Stimulated activated memory B cell treated with anti-CD40 and anti-IgM and Interleukin-4, amounts not matched to agents 10 μg/mL and 1 μg/mL and 100 μg/mL, for 72 hours (primary cell): ENCODE data around the gene ALG9.
"Not testable (repeated sequence)": the region's sequence is repeated elsewhere in the genome, so short reads cannot be mapped to it uniquely, and the experiment has no call there.

ENCODE experiments used
- ATAC-seq: fragments of 150-1000 bp; cut with Tn5 transposase; 2 replicates; pipeline ENCODE4 v1.10.0; 2021
- H3K27ac Mint-ChIP-seq: one replicate; pipeline ENCODE4 v1.8.0; 2022; ENCODE audit warnings: mild to moderate bottlenecking, mixed read lengths
- H3K27me3 Mint-ChIP-seq: one replicate; pipeline ENCODE4 v1.8.0; 2022; ENCODE audit warnings: mixed read lengths
- H3K36me3 Mint-ChIP-seq: one replicate; pipeline ENCODE4 v1.8.0; 2022; ENCODE audit warnings: mixed read lengths
- H3K4me1 Mint-ChIP-seq: one replicate; pipeline ENCODE4 v1.8.0; 2022; ENCODE audit warnings: mixed read lengths
- H3K4me3 Mint-ChIP-seq: one replicate; pipeline ENCODE4 v1.8.0; 2022; ENCODE audit warnings: mild to moderate bottlenecking, moderate library complexity, mixed read lengths
- H3K9me3 Mint-ChIP-seq: one replicate; pipeline ENCODE4 v1.8.0; 2022; ENCODE audit warnings: mixed read lengths

The ALG9 gene

DNA sequence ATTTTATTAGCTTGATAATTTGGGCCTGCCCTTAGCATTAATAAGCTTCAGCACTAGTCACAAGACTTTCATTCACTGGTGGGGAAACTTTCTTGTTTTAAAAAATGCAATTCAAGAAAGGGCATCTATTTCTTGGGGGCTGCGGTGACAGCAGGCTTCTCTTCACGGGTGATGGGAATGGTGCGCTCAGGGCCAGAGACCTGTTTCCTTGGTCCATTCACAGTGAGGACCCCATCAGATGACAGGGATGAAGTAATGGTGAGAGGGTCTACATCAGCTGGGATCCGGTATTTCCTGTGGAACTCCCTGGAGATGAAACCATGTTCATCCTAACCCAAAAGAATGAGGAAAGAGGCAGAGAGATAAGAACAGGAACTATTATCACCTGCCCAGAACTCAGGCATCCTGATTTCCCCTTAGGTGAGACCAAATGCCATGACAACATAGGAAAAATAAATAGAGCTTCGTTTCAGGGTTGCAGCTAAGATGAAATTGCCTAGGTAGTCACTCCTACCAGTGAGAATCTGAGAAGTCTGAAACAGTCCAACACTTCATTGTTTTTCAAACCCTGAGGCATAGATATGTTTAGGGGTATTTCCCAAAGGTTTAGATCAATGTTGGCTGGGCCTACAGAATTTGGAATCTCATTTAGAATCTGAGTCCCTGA, 37.4 kb upstream of the ALG9 start:
- Mint-ChIP-seq H3K9me3 (no peaks in the 10 kb centered on the region), H3K4me3 (no peak overlapping the region), H3K36me3 (peaks cover 5% of the 10 kb centered on the region), H3K4me1 (no peaks in the 10 kb centered on the region), H3K27me3 (peaks cover 36% of the 10 kb centered on the region), H3K27ac (no peak overlapping the region)
- ATAC-seq = no peak

DNA sequence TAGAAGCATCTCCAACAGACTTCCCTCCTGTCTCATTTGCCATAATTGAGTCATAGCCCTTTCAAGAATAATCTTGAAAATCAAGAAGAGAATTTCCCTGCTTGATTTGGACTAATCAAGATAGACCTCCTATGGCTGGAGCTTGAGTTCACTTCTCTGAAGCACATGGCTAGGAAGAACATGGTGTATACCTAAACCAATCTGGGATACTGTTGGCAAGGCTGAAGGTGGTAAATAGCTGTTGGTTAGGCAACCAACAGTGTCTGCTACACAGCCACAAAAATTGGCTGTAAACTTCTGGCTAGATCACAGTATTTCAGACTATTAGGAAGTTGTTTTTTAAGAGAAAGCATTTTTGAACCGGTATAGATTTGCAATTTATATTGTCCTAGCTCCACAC, 35.3 kb upstream of the ALG9 start:
- peaks cover 9% of the 10 kb centered on the region for H3K36me3 Mint-ChIP-seq

DNA sequence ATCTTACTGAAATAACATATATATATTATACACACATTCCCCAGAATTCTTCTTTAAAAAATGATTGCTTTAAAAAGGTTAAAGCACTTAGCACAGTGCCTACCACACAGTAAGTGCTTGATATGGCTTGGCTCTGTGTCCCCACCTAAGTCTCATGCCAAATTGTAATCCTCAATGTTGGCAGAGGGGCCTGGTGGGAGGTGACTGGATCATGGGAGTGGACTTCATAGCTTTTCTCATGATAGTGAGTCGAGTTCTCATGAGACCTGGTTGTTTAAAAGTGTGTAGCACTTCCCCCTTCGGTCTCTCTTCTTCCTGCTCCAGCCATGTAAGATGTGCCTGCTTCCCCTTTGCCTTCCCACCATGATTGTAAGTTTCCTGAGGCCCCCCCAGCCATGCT, 34.0 kb upstream of the ALG9 start:
- H3K36me3 Mint-ChIP-seq = peaks cover 9% of the 10 kb centered on the region
- no peaks in the 10 kb centered on the region for H3K4me1 Mint-ChIP-seq
- ATAC-seq = no peak
- H3K27ac Mint-ChIP-seq = no peak overlapping the region
- H3K27me3 Mint-ChIP-seq = peaks cover 15% of the 10 kb centered on the region
- no peak overlapping the region for H3K4me3 Mint-ChIP-seq
- H3K9me3 Mint-ChIP-seq = no peaks in the 10 kb centered on the region

More for the DNA sequence above, 35.3 kb upstream of the ALG9 start:
- no peak for ATAC-seq
- H3K27ac Mint-ChIP-seq = no peak overlapping the region
- no peaks in the 10 kb centered on the region for H3K4me1 Mint-ChIP-seq
- peaks cover 27% of the 10 kb centered on the region for H3K27me3 Mint-ChIP-seq
- no peaks in the 10 kb centered on the region for H3K9me3 Mint-ChIP-seq
- no peak overlapping the region for H3K4me3 Mint-ChIP-seq

DNA sequence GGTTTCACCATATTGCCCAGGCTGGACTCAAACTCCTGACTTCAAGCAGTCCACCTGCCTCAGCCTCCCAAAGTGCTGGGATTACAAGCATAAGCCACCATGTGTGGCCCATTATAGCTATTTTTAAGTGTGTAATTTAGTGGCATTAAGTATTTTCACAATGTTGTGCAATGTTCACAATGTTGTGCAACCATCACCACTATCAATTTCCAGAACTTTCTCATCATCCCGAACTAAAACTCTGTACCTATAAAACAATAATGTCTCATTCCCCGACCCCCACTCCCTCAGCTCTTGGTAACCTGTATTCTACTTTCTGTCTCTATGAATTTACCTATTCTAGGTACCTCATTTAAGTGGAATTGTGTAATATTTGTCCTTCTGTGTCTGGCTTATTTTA, 15.5 kb upstream of the ALG9 start:
- no peaks in the 10 kb centered on the region for H3K4me1 Mint-ChIP-seq
- H3K27ac Mint-ChIP-seq = no peak overlapping the region
- no peak for ATAC-seq
- H3K9me3 Mint-ChIP-seq = no peaks in the 10 kb centered on the region
- no peak overlapping the region for H3K4me3 Mint-ChIP-seq
- H3K36me3 Mint-ChIP-seq = no peaks in the 10 kb centered on the region
- no peaks in the 10 kb centered on the region for H3K27me3 Mint-ChIP-seq

DNA sequence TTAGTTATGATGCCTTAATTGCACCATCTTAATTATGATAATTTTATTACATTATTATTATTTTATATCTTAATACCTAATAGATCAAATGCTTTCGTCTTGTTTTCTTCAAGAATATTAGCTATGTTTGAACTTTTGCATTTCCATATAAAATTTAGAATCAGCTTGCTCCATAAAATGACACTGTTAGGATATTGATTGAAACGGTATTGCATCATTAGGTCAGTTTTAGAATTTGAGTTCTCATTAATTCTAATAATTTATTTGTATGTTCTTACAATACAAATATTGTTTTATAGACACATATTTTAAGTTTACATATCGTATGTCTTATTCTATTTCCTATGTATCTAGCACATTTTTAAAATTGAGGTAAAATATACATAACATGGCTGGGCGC, 14.7 kb upstream of the ALG9 start:
- Mint-ChIP-seq H3K4me1 (no peaks in the 10 kb centered on the region), H3K36me3 (no peaks in the 10 kb centered on the region), H3K4me3 (no peak overlapping the region), H3K27ac (no peak overlapping the region), H3K27me3 (no peaks in the 10 kb centered on the region), H3K9me3 (no peaks in the 10 kb centered on the region)
- no peak for ATAC-seq

DNA sequence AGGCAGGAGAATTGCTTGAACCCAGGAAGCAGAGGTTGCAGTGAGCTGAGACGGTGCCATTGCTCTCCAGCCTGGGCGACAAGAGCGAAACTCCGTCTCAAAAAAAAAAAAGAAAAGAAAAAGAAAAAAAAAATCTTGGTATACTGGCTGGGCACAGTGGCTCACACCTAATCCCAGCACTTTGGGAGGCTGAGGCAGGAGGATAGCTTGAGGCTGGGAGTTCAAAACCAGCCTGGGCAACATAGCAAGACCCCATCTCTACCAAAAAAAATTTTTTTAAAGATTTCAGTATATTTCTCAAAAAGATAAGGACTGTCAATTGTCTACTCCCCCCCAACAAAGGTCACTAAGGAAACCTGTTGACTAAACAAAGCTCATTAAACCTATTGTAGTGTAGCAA, 13.7 kb upstream of the ALG9 start:
- H3K27me3 Mint-ChIP-seq, H3K4me3 Mint-ChIP-seq, H3K4me1 Mint-ChIP-seq, H3K36me3 Mint-ChIP-seq, H3K27ac Mint-ChIP-seq, ATAC-seq, H3K9me3 Mint-ChIP-seq: not testable (repeated sequence)

DNA sequence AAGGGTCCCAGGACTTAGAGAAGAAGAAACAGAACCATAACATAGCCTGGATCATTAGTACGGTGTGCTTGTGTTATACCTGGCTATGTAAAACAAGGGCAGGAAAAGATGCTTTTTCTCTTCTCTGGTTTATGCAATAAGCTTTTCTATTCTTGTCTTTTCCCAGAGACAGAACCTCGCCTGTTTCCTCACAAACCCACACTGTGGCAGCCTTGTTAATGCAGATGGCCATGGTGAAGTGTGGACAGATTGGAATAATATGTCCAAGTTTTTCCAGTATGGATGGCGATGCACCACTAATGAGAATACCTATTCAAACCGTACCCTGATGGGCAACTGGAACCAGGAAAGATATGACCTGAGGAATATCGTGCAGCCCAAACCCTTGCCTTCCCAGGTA, 10.8 kb upstream of the ALG9 start:
- no peaks in the 10 kb centered on the region for H3K9me3 Mint-ChIP-seq
- no peak overlapping the region for H3K4me3 Mint-ChIP-seq
- no peaks in the 10 kb centered on the region for H3K36me3 Mint-ChIP-seq
- peaks cover 13% of the 10 kb centered on the region for H3K4me1 Mint-ChIP-seq
- no peak for ATAC-seq
- no peak overlapping the region for H3K27ac Mint-ChIP-seq
- no peaks in the 10 kb centered on the region for H3K27me3 Mint-ChIP-seq

DNA sequence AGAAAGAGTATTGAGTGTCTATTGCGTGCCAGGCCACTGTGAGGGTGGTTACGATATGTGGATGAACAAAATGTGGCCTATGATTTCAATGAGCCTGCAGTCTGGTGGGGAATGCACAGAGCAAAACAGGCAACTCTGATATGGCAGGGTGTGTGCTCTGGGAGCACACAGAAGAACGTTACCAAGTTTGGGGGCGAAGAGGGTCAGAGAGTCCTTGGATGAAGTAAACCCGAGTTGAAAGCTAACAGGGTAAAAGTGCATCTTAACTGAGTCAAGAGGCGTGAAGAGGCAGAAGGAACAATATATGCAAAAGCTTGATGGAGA, 8.2 kb upstream of the ALG9 start:
- Mint-ChIP-seq H3K9me3 (no peaks in the 10 kb centered on the region), H3K27me3 (no peaks in the 10 kb centered on the region), H3K27ac (peak overlapping the region; percentile 97), H3K4me1 (peaks cover 13% of the 10 kb centered on the region), H3K36me3 (peaks cover 6% of the 10 kb centered on the region), H3K4me3 (peak overlapping the region; percentile 97)
- no peak for ATAC-seq

DNA sequence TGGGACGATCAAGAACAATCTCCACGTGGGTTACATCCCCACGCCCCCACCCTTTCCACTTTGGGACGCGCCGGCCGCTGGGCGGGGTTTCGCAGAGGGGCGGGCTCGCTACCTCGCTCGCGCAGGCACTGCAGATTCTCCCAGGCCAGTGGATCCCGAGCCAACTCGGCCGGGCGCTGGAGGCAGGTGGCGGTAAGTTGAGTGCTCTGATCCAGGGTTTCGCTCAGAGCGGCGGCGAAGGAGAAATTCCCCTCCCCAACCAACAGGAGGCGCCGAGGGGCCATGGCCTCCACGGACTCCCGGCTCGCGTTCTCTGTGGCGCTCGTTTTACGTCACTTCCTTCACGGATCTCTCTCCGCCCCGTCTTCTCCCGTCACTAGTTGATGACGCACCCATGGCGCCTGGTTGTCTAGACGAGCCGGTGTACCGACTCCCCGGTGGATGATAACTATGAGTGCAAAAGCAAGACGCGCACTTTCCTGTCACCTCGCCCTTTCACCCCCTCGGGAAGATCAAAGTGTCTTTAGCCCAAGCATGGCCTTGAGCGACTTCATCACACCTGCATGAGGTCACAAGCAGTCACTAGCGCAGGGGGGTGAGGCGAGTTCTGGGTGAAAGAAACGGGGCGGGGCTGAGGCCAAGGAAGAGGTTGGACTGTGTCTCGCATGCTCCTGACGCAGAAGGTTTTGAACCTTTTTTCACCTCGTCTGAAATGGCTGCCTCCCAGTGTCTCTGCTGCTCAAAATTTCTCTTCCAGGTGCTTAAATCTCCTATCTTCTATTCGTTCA, 7.7 kb upstream of the ALG9 start, which contains the start of the genes CFAP68 and FDXACB1:
TSS of gene CFAP68 (plus strand) at position 693 of the 788 bp plus-strand sequence. CDS start at position 713, 20 bp downstream.
TSS of gene FDXACB1 (minus strand) at position 317 of the 788 bp plus-strand sequence. CDS start at position 284, 33 bp downstream.
- peak; percentile 96 for ATAC-seq
- H3K4me3 Mint-ChIP-seq = peak within 1 kb of the TSS; percentile 97
- peaks cover 13% of the 10 kb centered on the region for H3K4me1 Mint-ChIP-seq
- H3K36me3 Mint-ChIP-seq = peaks cover 6% of the 10 kb centered on the region
- H3K27ac Mint-ChIP-seq = peak within 1 kb of the TSS; percentile 97
- H3K9me3 Mint-ChIP-seq = no peaks in the 10 kb centered on the region
- H3K27me3 Mint-ChIP-seq = no peaks in the 10 kb centered on the region

DNA sequence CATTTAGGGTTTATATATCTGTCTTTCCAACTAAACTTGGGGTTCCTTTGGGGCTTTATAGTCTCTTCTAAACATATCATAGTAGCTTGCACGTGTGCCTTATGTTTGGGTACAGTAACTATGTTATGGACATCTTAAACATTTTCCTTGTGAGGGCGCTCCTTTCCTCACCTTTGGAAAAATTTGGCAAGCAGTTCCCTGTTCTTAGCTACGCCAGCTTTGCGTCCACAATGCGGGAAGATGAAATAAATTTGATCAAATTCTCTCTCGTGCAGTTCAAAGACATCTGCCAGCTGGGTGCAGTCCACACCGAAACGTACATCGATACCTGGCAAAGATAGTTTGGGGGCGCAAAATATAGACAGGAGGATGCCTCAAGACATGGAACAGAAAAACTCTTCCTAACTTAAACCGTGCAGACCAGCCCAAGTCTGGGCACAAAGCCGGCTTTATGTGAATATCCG, 7.0 kb upstream of the ALG9 start:
- H3K4me3 Mint-ChIP-seq = peak overlapping the region; percentile 97
- no peak for ATAC-seq
- H3K9me3 Mint-ChIP-seq = no peaks in the 10 kb centered on the region

DNA sequence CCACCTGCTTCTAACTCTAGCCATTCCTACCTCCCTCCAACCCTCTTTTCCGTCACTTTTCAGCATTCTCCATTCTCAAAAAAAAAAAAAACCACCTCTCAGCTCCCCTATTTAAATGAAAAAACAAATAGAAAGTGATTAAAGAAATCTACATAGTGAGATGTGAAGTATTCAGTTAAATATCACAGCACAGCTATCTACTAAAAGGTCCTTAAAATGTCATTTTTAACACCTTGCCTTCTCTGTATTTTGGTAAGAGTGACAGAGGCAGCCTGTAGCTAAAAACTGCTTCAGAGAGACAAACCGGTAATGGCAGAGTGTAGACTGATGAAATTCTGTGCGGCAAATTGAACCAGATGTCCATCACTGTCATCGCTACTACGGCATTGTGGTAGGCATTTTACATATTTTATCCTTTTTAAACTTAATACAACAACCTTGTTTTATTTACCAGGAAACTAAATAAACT, 346 bp upstream of the ALG9 start:
- H3K27me3 Mint-ChIP-seq = no peaks in the 10 kb centered on the region
- H3K4me3 Mint-ChIP-seq = peak overlapping the region; percentile 92
- no peaks in the 10 kb centered on the region for H3K9me3 Mint-ChIP-seq
- H3K4me1 Mint-ChIP-seq = peaks cover 25% of the 10 kb centered on the region
- ATAC-seq = no peak
- H3K36me3 Mint-ChIP-seq = peaks cover 30% of the 10 kb centered on the region
- peak overlapping the region; percentile 92 for H3K27ac Mint-ChIP-seq

More for the DNA sequence above, 7.0 kb upstream of the ALG9 start:
- peaks cover 13% of the 10 kb centered on the region for H3K4me1 Mint-ChIP-seq
- H3K27me3 Mint-ChIP-seq = no peaks in the 10 kb centered on the region
- peak overlapping the region; percentile 97 for H3K27ac Mint-ChIP-seq
- H3K36me3 Mint-ChIP-seq = peaks cover 10% of the 10 kb centered on the region

DNA sequence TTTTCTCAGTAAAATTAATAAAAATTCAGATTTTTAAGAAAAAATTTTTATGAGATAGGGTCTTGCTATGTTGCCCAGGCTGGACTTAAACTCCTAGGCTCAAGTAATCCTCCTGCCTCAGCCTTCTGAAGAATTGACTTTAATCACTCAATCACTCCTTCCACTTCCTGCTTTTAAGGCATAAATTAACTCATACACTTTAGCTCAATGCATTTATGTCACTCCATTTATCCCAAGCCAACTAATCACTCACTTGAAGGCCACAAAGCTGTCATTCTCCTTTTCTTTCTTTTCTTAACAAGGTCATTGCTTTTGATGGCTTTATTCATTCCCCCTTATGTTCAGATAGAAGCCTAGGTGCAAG, 877 bp downstream of the ALG9 start:
- ATAC-seq = no peak
- Mint-ChIP-seq H3K27ac (peak overlapping the region; percentile 92), H3K27me3 (no peaks in the 10 kb centered on the region), H3K9me3 (no peaks in the 10 kb centered on the region), H3K36me3 (peaks cover 37% of the 10 kb centered on the region), H3K4me1 (peaks cover 25% of the 10 kb centered on the region), H3K4me3 (peak overlapping the region; percentile 92)

DNA sequence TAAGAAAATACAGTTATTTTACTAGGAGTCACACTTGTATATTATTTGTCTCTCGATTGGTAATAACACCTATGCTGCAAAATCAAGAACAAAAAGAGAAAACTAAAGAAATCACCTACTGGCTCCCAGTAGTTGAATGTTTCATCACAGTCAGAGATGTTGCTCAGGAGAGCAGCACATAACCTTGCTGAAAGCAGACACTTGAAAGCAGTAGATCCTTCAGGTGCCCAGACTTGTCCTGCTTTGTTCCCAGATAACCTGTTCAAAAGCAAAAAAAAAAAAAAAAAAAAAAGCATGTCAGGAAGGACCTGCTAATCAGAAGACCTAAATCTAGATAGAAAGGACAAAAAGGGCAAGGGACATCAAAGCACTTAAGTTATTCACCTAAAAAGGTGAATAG, 1.3 kb downstream of the ALG9 start:
- Mint-ChIP-seq H3K27me3 (no peaks in the 10 kb centered on the region), H3K9me3 (no peaks in the 10 kb centered on the region), H3K4me1 (peaks cover 25% of the 10 kb centered on the region), H3K27ac (peak overlapping the region; percentile 92), H3K36me3 (peaks cover 37% of the 10 kb centered on the region), H3K4me3 (no peak overlapping the region)
- ATAC-seq = no peak

DNA sequence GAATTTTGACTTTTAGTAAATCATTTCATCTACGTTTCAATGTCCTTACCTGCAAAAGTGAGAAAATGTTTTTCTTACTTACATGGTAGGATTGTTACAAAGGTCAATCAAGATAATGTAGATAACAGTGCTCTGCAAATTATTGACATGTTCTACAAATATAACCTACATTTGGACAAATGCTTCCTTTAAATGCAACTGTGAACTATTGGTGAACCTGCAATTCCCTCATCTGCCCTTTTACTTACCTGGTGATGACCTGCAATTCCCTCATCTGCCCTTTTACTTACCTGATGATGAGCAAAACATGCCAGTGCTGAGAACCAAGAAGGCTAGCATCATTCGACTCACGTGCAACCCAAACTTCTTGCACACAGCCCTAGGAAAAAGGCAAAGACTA, 11.1 kb downstream of the ALG9 start:
- no peak overlapping the region for H3K4me3 Mint-ChIP-seq

DNA sequence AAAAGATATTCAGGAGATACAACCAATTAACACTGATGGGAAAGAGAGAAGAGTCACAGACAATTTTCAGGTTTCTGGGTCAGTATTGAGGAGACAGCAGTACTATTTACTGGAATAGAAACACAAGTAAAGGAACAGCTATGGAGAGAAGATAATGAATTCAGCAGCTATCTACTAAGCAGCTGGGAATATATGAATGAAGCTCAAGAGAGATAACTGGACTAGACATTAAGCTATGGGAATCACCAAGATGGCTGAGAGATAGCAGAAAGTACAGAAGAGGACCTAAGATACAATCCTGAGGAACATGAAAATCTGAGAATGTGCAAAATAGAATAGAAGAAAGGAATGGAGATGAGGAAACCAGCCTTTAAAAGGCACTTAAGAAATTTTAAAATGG, 15.9 kb downstream of the ALG9 start:
- no peaks in the 10 kb centered on the region for H3K9me3 Mint-ChIP-seq
- H3K27ac Mint-ChIP-seq = no peak overlapping the region
- no peak for ATAC-seq
- no peak overlapping the region for H3K4me3 Mint-ChIP-seq
- peaks cover 59% of the 10 kb centered on the region for H3K36me3 Mint-ChIP-seq
- no peaks in the 10 kb centered on the region for H3K4me1 Mint-ChIP-seq
- H3K27me3 Mint-ChIP-seq = no peaks in the 10 kb centered on the region

More for the DNA sequence above, 11.1 kb downstream of the ALG9 start:
- no peaks in the 10 kb centered on the region for H3K27me3 Mint-ChIP-seq
- peaks cover 58% of the 10 kb centered on the region for H3K36me3 Mint-ChIP-seq
- no peaks in the 10 kb centered on the region for H3K4me1 Mint-ChIP-seq
- H3K9me3 Mint-ChIP-seq = no peaks in the 10 kb centered on the region
- ATAC-seq = no peak
- H3K27ac Mint-ChIP-seq = no peak overlapping the region

DNA sequence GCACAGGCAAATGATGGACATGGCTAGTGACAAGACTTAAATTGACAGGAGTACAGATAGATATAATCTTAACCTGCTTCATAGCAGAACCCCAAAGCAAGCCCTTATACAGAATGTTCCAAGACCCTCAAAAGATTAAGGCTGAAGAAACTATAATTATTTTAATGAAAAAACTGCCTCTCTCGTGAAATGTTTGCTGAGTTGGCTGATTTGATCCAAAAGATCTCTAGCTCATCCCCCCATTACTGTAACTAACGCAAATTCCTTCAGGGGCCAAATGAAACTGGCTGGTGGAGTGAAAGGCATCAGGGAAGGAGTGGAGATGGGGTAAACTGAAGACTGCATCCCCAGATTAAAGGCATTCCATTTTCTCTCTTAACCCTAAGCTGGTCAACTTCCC, 19.3 kb downstream of the ALG9 start:
- H3K27ac Mint-ChIP-seq = no peak overlapping the region
- peaks cover 52% of the 10 kb centered on the region for H3K36me3 Mint-ChIP-seq
- no peak for ATAC-seq
- H3K4me3 Mint-ChIP-seq = no peak overlapping the region
- H3K9me3 Mint-ChIP-seq = no peaks in the 10 kb centered on the region
- no peaks in the 10 kb centered on the region for H3K27me3 Mint-ChIP-seq
- no peaks in the 10 kb centered on the region for H3K4me1 Mint-ChIP-seq
